Activated CD4-positive, alpha-beta T cell treated with anti-CD3 and anti-CD28 coated beads for 1 hour (primary cell): Measurements from ENCODE around the gene CCDC88C.
"Not testable (repeated sequence)": the region's sequence is repeated elsewhere in the genome, so short reads cannot be mapped to it uniquely, and the experiment has no call there.

Experiments
- DNase-seq: peaks from one replicate; pipeline ENCODE4 v3.0.0-alpha.2; 2020

CCDC88C gene

GRCh38 chr14:91241863-91242262, 175.8 kb downstream of the CCDC88C start:
- no peak for DNase-seq

- no peak for DNase-seq
Observed at GRCh38 chr14:91238661-91239060, 179.0 kb downstream of the CCDC88C start.

- no peak for DNase-seq
Observed at GRCh38 chr14:91238085-91238484, 179.5 kb downstream of the CCDC88C start.

GRCh38 chr14:91237219-91237618, 180.4 kb downstream of the CCDC88C start:
- DNase-seq, result no peak

- no peak for DNase-seq
Observed at GRCh38 chr14:91235841-91236240, 181.8 kb downstream of the CCDC88C start.

GRCh38 chr14:91234791-91235114, 182.9 kb downstream of the CCDC88C start:
- DNase-seq, result no peak

GRCh38 chr14:91233936-91234790, 183.5 kb downstream of the CCDC88C start:
- no peak for DNase-seq

- DNase-seq, result no peak
Observed at GRCh38 chr14:91232603-91233002, 185.0 kb downstream of the CCDC88C start.

- DNase-seq, result no peak
Observed at GRCh38 chr14:91232052-91232451, 185.6 kb downstream of the CCDC88C start.

- no peak for DNase-seq
Observed at GRCh38 chr14:91231446-91231845, 186.2 kb downstream of the CCDC88C start.

- DNase-seq, result no peak
Observed at GRCh38 chr14:91230397-91231035, 187.1 kb downstream of the CCDC88C start.

- no peak for DNase-seq
Observed at GRCh38 chr14:91229743-91230200, 187.8 kb downstream of the CCDC88C start.

GRCh38 chr14:91229005-91229382, 188.6 kb downstream of the CCDC88C start:
- DNase-seq, result no peak

GRCh38 chr14:91228112-91229004, 189.3 kb downstream of the CCDC88C start:
- peak; percentile 56 for DNase-seq

- DNase-seq, result no peak
Observed at GRCh38 chr14:91227183-91227628, 190.4 kb downstream of the CCDC88C start.

- not testable (repeated sequence) for DNase-seq
Observed at GRCh38 chr14:91226360-91226759, 191.3 kb downstream of the CCDC88C start.

GRCh38 chr14:91225025-91225424, 192.6 kb downstream of the CCDC88C start:
- DNase-seq, result no peak

GRCh38 chr14:91223028-91223783, 194.4 kb downstream of the CCDC88C start:
- no peak for DNase-seq
